Measurements from ENCODE around the gene ITGAE.

DNA sequence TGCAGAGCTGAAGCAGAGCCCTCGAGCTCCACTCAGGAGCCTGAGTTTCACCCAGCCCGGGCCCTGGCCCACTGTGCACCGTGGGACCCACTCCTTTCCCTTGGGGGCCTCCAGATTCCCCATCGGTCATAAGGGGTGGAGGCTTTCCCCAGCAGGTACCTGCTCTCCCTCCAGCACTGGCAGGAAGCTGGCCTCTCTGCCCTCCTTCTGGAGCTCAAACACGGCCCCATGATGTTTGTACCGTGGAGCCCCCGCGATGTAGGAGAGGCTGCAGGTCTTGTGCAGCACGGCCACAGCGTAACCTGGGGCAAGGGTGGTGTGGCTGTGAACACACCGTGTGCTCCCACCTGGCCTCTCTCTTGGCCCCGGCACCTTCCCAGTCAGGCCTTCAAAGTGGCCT lies 47.4 kb downstream of the ITGAE start:
- TF ChIP-seq, protein P1, sequence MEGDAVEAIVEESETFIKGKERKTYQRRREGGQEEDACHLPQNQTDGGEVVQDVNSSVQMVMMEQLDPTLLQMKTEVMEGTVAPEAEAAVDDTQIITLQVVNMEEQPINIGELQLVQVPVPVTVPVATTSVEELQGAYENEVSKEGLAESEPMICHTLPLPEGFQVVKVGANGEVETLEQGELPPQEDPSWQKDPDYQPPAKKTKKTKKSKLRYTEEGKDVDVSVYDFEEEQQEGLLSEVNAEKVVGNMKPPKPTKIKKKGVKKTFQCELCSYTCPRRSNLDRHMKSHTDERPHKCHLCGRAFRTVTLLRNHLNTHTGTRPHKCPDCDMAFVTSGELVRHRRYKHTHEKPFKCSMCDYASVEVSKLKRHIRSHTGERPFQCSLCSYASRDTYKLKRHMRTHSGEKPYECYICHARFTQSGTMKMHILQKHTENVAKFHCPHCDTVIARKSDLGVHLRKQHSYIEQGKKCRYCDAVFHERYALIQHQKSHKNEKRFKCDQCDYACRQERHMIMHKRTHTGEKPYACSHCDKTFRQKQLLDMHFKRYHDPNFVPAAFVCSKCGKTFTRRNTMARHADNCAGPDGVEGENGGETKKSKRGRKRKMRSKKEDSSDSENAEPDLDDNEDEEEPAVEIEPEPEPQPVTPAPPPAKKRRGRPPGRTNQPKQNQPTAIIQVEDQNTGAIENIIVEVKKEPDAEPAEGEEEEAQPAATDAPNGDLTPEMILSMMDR (IDR thresholded peaks at IDR 0.05) = no peak
- TF ChIP-seq POLR2AphosphoS5 (IDR thresholded peaks at IDR 0.05) (no peak), POLR2A (IDR thresholded peaks at IDR 0.05) (no peak)

All from sigmoid colon (tissue), 4 donors.